Mucosa of descending colon (tissue), 3 donors: ENCODE measurements around the gene C17orf113. TPM values are rescaled to one million over a fixed set of nuclear protein-coding genes. Genes with fewer than 3 reads are reported as not detected.
"Not testable (repeated sequence)": the region's sequence is repeated elsewhere in the genome, so short reads cannot be mapped to it uniquely, and the experiment has no call there.

ENCODE experiments used
- ATAC-seq: fragments of 200-7000 bp; cut with Tn5 transposase; one replicate; pipeline ENCODE4 v1.9.1; 2020; ENCODE audit warnings: mild to moderate bottlenecking, moderate library complexity
- DNase-seq, 3 donors: peaks; one replicate each; pipeline ENCODE4 v3.0.0-alpha.2; 2020
- H3K36me3 ChIP-seq: fragments of 200-600 bp; one replicate; pipeline ENCODE4 v1.8.0; 2021; ENCODE audit warnings: low read depth, mild to moderate bottlenecking
- H3K4me1 ChIP-seq: fragments of 200-600 bp; one replicate; pipeline ENCODE4 v1.8.0; 2021; ENCODE audit warnings: low read depth, mild to moderate bottlenecking
- H3K4me3 ChIP-seq: fragments of 200-600 bp; one replicate; pipeline ENCODE4 v1.8.0; 2021; ENCODE audit warnings: mild to moderate bottlenecking
- H3K9me3 ChIP-seq: fragments of 200-600 bp; one replicate; pipeline ENCODE4 v1.8.0; 2021; ENCODE audit warnings: mild to moderate bottlenecking
- CTCF ChIP-seq: fragments of 200-600 bp; IDR thresholded peaks from one replicate; pipeline ENCODE4 v1.8.0; 2022; ENCODE audit warnings: antibody characterized with exemption, mild to moderate bottlenecking
- intact Hi-C, 2 donors: fragments of 100-400 bp; cut with DNase I in 1 of 2; cut with micrococcal nuclease in 1 of 2; formaldehyde crosslinking; loops; one replicate each; pipeline versions ENCODE4 v1.11.0 to v1.11.1; 2022; cut with DNase I, micrococcal nuclease
- total RNA-seq, 3 donors: library from RNA; stranded (reverse); fragmentation: NEBNext Ultra II Directional in 2 of 3; extraction: Animal tissue kit (Norgen Biotek cat#: 25700) in 2 of 3; gene quantifications; one replicate each; pipeline versions ENCODE4 v1.2.1 to v1.2.4, GENCODE V29; 2021 to 2023
- donor health status: DM: no; HTN: no; CAD: no; lungs with moderate emphysema.
- donor health status: DM: no; HTN: no; CAD: no.
- donor health status: DM: no; HTN: yes; CAD: no.

The C17orf113 gene
- total RNA-seq, 3 donors from 2014 or later, result 1.2 to 3.8 (median 2.0) TPM

- Histone ChIP-seq H3K9me3 (no peaks in the 10 kb centered on the region), H3K4me3 (peak overlapping the region; percentile 72), H3K36me3 (no peaks in the 10 kb centered on the region), H3K4me1 (peaks cover 32% of the 10 kb centered on the region)
- TF ChIP-seq CTCF, result no peak
- intact Hi-C loops, result no loop called here
- DNase-seq (peak; percentile 51 to 63 (median 56)), ATAC-seq (peak; percentile 30)
These were observed 32.6 kb downstream of the C17orf113 start for GRCh38 chr17:42017866-42018200.

DNA sequence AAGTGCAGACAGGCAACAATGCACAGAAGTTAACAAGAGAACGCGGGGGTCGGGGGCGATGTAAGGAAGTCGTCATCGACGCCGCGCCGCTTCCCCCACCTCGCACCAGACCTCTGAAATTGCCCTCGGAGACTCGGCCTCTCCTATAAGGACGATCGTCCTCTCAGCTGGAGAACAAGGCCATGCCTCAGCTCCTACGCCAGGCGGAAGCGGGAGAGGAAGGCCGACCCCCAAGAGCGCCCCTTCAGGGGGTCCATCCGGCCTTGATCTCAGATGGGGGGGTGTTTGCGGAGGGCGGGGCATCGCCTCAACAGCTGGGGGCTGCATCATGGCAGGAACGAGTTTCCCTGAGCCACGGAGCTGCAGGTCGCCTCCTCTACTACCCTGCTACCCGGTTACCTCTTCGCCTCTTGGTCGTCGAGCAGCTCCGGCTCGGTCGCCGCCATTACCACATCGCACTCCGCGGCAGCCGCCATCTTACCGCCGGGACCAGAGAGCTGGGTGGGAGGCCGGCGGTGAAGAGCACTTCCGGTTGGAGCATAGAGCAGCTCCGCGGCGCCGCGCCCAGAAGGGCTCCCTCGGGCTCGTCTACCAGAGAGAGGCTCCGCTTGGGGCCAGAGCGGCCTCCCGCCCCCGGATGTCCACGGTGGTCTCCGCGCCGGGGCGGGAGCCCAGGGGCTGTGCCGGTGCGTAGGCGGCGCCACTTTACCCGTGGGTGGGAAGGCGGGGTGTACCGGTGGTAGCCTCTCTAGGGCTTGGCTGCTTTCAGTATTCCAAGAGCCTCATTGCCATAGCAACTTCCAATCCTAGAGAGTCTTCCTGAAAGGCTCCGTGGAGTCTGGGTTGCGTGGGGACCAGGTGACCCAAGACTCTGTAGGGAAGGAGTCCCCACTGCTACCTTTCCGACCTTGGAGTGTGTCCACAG is 33.2 kb downstream of the C17orf113 start, which contains the start of gene DNAJC7:
Gene DNAJC7, minus strand, starts transcription at position 499 of the 925 bp plus-strand sequence. Its CDS starts 23 bp downstream, at position 476.
- intact Hi-C loops, result no loop called here
- Histone ChIP-seq H3K4me1 (peaks cover 33% of the 10 kb centered on the region), H3K36me3 (no peaks in the 10 kb centered on the region), H3K4me3 (peak within 1 kb of the TSS; percentile 72), H3K9me3 (no peaks in the 10 kb centered on the region)
- DNase-seq, result peak; percentile 91 to 96 (median 92)
- TF ChIP-seq CTCF, result no peak
- peak; percentile 95 for ATAC-seq

DNA sequence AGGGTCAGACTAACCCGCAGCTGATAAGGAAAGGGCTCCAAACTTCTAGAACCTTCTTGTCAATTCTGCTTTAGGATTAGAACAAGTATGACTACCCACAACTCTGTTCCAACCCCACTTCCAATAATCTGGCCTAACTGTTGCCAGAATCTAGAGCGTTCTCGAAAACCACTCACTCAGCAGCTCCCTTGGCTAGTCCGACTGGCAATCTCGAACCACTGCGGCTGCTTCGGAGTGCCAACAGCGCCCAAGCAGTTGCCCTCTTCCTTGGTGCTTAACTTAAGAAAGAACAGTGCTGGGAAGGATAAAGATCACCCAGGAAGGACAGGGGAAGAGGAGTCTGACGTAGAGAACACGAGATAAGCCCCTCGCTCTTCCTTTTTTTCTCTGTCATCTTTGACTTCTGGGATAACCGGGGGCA is 34.0 kb downstream of the C17orf113 start:
- Histone ChIP-seq H3K4me3 (peak overlapping the region; percentile 72), H3K36me3 (no peaks in the 10 kb centered on the region), H3K4me1 (peaks cover 36% of the 10 kb centered on the region), H3K9me3 (no peaks in the 10 kb centered on the region)
- DNase-seq, result peak in 1 of 3 donors; percentile 45
- ATAC-seq, result peak; percentile 6
- no peak for TF ChIP-seq CTCF
- intact Hi-C loops, result no loop called here

- H3K9me3 ChIP-seq, H3K36me3 ChIP-seq, intact Hi-C loops, H3K4me3 ChIP-seq, DNase-seq, ATAC-seq: not testable (repeated sequence)
- peaks cover 22% of the 10 kb centered on the region for H3K4me1 ChIP-seq
These were observed 36.7 kb downstream of the C17orf113 start for GRCh38 chr17:42013740-42014139.

- intact Hi-C loops, DNase-seq, H3K4me3 ChIP-seq, H3K36me3 ChIP-seq, H3K9me3 ChIP-seq, ATAC-seq: not testable (repeated sequence)
- H3K4me1 ChIP-seq, result peaks cover 22% of the 10 kb centered on the region
These were observed 38.0 kb downstream of the C17orf113 start for GRCh38 chr17:42012363-42012762.

- TF ChIP-seq CTCF, result no peak
- no peaks in the 10 kb centered on the region for H3K36me3 ChIP-seq
- intact Hi-C loops, result no loop called here
- H3K4me3 ChIP-seq, result no peak overlapping the region
- ATAC-seq (peak; percentile 34), DNase-seq (no peak)
- peaks cover 19% of the 10 kb centered on the region for H3K4me1 ChIP-seq
- H3K9me3 ChIP-seq, result no peaks in the 10 kb centered on the region
These were observed 39.4 kb downstream of the C17orf113 start for GRCh38 chr17:42010898-42011516.

DNA sequence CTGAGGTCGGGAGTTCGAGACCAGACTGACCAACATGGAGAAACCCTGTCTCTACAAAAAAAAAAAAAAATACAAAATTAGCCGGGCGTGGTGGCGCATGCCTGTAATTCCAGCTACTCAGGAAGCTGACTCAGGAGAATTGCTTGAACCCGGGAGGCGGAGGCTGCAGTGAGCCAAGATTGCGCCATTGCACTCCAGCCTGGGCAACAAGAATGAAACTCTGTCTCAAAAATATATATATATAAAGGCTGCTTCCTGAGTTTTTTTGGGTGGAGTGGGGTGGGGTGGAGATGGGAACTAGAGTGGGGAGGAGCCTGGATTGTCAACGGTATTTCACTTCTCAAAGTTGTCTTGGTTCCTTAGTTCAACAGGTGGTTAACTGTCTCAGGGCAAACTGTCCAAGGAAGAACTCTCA is 40.1 kb downstream of the C17orf113 start:
- peaks cover 14% of the 10 kb centered on the region for H3K4me1 ChIP-seq
- DNase-seq, H3K4me3 ChIP-seq, ATAC-seq, intact Hi-C loops, H3K9me3 ChIP-seq, H3K36me3 ChIP-seq: not testable (repeated sequence)
